MM.1S (cell line): ENCODE data around the gene NUTM2F.

Experiments
- DNase-seq: peaks from one replicate; pipeline ENCODE4 v3.0.0-alpha.2; 2015
- H2AFZ ChIP-seq: fragments of 300-600 bp; sonication (generic); 2 replicates; pipeline ENCODE4 v1.6.0; 2016; ENCODE audit warnings: antibody characterized with exemption, low read length
- H3F3A ChIP-seq: fragments of 300-600 bp; sonication (generic); 2 replicates; pipeline ENCODE4 v1.6.1; 2016; ENCODE audit warnings: mild to moderate bottlenecking, antibody characterized with exemption, low read length, moderate library complexity, mixed read lengths; ENCODE audit not compliant: insufficient read depth
- H3K27ac ChIP-seq: fragments of 300-600 bp; sonication (generic); 2 replicates; pipeline ENCODE4 v1.5.1; 2016; ENCODE audit warnings: mild to moderate bottlenecking, low read length
- H3K27me3 ChIP-seq: fragments of 300-600 bp; sonication (generic); replicated peaks from 2 replicates; pipeline ENCODE4 v1.6.0; 2016; ENCODE audit warnings: low read length; ENCODE audit not compliant: insufficient read depth
- H3K36me3 ChIP-seq: fragments of 300-600 bp; sonication (generic); replicated peaks from 2 replicates; pipeline ENCODE4 v1.6.1; 2016; ENCODE audit warnings: mild to moderate bottlenecking, low read length, mixed read lengths; ENCODE audit not compliant: insufficient read depth
- H3K4me1 ChIP-seq: fragments of 300-600 bp; sonication (generic); 2 replicates; pipeline ENCODE4 v1.6.1; 2016; ENCODE audit warnings: low read length, mixed read lengths
- H3K4me2 ChIP-seq: fragments of 300-600 bp; sonication (generic); 2 replicates; pipeline ENCODE4 v1.6.0; 2016; ENCODE audit warnings: low read depth, low read length
- H3K4me3 ChIP-seq: fragments of 300-600 bp; sonication (generic); 2 replicates; pipeline ENCODE4 v1.5.1; 2016; ENCODE audit warnings: low read length, mixed read lengths
- H3K79me2 ChIP-seq: fragments of 300-600 bp; sonication (generic); 2 replicates; pipeline ENCODE4 v1.6.1; 2016; ENCODE audit warnings: mixed run types, low read length, mixed read lengths
- H3K9ac ChIP-seq: fragments of 300-600 bp; sonication (generic); 2 replicates; pipeline ENCODE4 v1.6.1; 2016; ENCODE audit warnings: low read length, mixed read lengths
- H3K9me2 ChIP-seq: fragments of 300-600 bp; sonication (generic); replicated peaks from 2 replicates; pipeline ENCODE4 v1.6.1; 2016; ENCODE audit warnings: mild to moderate bottlenecking, low read length, mixed read lengths; ENCODE audit not compliant: insufficient read depth
- H3K9me3 ChIP-seq: fragments of 300-600 bp; sonication (generic); replicated peaks from 2 replicates; pipeline ENCODE4 v1.6.1; 2016; ENCODE audit warnings: mild to moderate bottlenecking, low read length, mixed read lengths; ENCODE audit not compliant: insufficient read depth
- H4K20me1 ChIP-seq: fragments of 300-600 bp; sonication (generic); 2 replicates; pipeline ENCODE4 v1.6.1; 2016; ENCODE audit warnings: mild to moderate bottlenecking, low read length, moderate library complexity, mixed read lengths; ENCODE audit not compliant: insufficient read depth
- EZH2 ChIP-seq: fragments of 300-600 bp; sonication (generic); optimal IDR thresholded peaks from 2 replicates; pipeline ENCODE3; 2017; ENCODE audit warnings: low read depth, mild to moderate bottlenecking, antibody characterized with exemption, low read length, mixed read lengths
- EZH2phosphoT487 ChIP-seq: fragments of 300-600 bp; sonication (generic); IDR thresholded peaks from 2 replicates; pipeline ENCODE4 v1.6.1; 2018; ENCODE audit warnings: antibody characterized with exemption, low read length
- TF ChIP-seq, protein P1 (sequence below): fragments of 300-600 bp; sonication (generic); IDR thresholded peaks from 2 replicates; pipeline ENCODE4 v1.5.1; 2016; ENCODE audit warnings: antibody characterized with exemption, low read length, mixed read lengths

NUTM2F gene

DNA sequence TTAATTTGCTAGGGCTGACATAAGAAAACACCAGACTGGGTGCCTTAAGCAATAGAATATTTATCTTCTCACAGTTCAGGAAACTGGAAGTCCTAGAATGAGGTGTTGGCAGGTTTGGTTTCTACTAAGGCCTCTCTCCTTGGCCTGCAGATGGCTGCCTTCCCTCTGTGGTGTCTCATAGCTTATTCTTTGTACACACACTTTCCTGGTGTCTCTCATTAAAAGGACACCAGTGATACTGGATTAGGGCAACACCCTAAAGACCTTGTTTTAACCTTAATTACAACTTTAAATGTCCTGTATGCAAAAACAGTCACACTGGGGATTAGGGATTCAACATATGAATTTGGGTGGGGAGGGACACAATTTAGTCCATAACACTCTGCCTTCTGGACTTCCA, 25.1 kb downstream of the NUTM2F start:
- Histone ChIP-seq H3K9me3 (no peaks in the 10 kb centered on the region), H3K4me1 (no peaks in the 10 kb centered on the region), H3F3A (no peaks in the 10 kb centered on the region), H3K9me2 (no peaks in the 10 kb centered on the region), H2AFZ (no peak overlapping the region), H3K9ac (no peak overlapping the region), H3K4me3 (no peak overlapping the region), H4K20me1 (no peaks in the 10 kb centered on the region), H3K27me3 (no peaks in the 10 kb centered on the region), H3K4me2 (no peak overlapping the region), H3K36me3 (no peaks in the 10 kb centered on the region), H3K27ac (no peak overlapping the region), H3K79me2 (no peaks in the 10 kb centered on the region)
- TF ChIP-seq EZH2 (no peak), EZH2phosphoT487 (no peak)
- TF ChIP-seq, protein P1, sequence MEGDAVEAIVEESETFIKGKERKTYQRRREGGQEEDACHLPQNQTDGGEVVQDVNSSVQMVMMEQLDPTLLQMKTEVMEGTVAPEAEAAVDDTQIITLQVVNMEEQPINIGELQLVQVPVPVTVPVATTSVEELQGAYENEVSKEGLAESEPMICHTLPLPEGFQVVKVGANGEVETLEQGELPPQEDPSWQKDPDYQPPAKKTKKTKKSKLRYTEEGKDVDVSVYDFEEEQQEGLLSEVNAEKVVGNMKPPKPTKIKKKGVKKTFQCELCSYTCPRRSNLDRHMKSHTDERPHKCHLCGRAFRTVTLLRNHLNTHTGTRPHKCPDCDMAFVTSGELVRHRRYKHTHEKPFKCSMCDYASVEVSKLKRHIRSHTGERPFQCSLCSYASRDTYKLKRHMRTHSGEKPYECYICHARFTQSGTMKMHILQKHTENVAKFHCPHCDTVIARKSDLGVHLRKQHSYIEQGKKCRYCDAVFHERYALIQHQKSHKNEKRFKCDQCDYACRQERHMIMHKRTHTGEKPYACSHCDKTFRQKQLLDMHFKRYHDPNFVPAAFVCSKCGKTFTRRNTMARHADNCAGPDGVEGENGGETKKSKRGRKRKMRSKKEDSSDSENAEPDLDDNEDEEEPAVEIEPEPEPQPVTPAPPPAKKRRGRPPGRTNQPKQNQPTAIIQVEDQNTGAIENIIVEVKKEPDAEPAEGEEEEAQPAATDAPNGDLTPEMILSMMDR: no peak
- DNase-seq: no peak

DNA sequence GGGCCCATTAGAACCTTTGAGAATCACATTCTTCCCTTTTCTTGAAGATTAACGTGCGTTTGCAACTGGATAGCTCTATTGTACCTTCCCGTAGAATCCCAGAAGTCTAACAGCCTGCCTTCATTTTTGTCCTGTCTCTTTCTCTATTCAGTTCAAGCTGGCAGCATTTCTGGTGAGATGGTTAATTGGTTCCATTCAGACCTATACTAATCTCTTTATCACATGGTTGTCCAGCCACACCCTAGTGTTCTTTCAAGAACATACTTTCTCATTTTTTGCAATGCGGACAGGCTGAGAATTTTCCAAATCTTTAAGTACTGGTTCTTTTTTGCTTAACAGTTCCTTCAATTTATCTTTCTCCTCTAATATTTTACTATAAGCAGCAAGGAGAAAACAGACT, 26.0 kb downstream of the NUTM2F start:
- no peak overlapping the region for H3K4me2 ChIP-seq
- no peak overlapping the region for H3K4me3 ChIP-seq
- no peaks in the 10 kb centered on the region for H3K9me3 ChIP-seq
- no peaks in the 10 kb centered on the region for H3F3A ChIP-seq
- no peak for DNase-seq
- H3K4me1 ChIP-seq: no peaks in the 10 kb centered on the region
- H3K9ac ChIP-seq: no peak overlapping the region
- H4K20me1 ChIP-seq: no peaks in the 10 kb centered on the region
- no peaks in the 10 kb centered on the region for H3K27me3 ChIP-seq
- H3K36me3 ChIP-seq: no peaks in the 10 kb centered on the region
- no peak overlapping the region for H3K27ac ChIP-seq
- H3K9me2 ChIP-seq: no peaks in the 10 kb centered on the region
- TF ChIP-seq EZH2phosphoT487 (no peak), EZH2 (no peak)
- TF ChIP-seq, protein P1: no peak
- H3K79me2 ChIP-seq: no peaks in the 10 kb centered on the region
- H2AFZ ChIP-seq: no peak overlapping the region

DNA sequence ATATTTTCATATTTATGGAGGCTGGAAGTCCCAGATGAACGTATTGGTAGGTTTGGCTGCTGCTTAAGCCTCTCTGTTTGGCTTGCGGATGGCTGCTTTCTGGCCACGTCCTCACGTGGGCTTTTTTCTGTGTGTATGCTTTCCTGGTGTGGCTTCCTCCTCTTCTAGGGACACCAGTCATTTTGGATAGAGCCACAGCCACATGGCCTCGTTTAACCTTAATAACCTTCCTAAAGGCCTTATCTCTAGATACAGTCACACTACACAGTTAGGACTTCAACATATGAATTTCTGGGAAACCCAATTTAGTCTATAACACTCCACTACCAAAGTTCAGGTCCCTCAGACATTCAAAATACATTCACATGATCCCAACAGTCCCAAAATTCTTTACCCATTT, 26.9 kb downstream of the NUTM2F start:
- no peaks in the 10 kb centered on the region for H3K9me2 ChIP-seq
- H4K20me1 ChIP-seq: no peaks in the 10 kb centered on the region
- H3K27ac ChIP-seq: no peak overlapping the region
- no peak for TF ChIP-seq EZH2phosphoT487
- no peaks in the 10 kb centered on the region for H3K9me3 ChIP-seq
- H2AFZ ChIP-seq: no peak overlapping the region
- no peak overlapping the region for H3K9ac ChIP-seq
- no peaks in the 10 kb centered on the region for H3K79me2 ChIP-seq
- H3K4me2 ChIP-seq: no peak overlapping the region
- no peaks in the 10 kb centered on the region for H3K4me1 ChIP-seq
- no peak overlapping the region for H3K4me3 ChIP-seq
- DNase-seq: no peak
- no peaks in the 10 kb centered on the region for H3F3A ChIP-seq
- H3K27me3 ChIP-seq: no peaks in the 10 kb centered on the region
- H3K36me3 ChIP-seq: no peaks in the 10 kb centered on the region

DNA sequence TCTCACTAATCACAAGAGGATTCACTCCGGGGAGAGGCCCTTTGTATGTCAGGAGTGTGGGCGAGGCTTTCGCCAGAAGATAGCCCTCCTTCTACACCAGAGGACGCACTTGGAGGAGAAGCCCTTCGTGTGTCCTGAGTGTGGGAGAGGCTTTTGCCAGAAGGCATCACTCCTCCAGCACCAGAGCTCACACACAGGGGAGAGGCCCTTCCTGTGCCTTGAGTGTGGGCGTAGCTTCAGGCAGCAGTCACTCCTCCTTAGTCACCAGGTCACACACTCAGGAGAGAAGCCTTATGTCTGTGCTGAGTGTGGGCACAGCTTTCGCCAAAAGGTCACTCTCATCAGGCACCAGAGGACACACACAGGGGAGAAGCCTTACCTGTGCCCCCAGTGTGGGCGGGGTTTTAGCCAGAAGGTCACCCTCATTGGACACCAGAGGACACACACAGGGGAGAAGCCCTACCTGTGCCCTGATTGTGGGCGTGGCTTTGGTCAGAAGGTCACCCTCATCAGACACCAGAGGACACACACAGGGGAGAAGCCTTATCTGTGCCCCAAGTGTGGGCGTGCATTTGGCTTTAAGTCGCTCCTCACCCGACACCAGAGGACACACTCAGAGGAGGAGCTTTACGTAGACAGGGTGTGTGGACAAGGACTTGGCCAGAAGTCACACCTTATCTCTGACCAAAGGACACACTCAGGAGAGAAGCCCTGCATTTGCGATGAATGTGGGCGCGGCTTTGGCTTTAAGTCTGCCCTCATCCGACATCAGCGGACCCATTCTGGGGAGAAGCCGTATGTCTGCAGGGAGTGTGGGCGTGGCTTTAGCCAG, 27.8 kb downstream of the NUTM2F start:
- H4K20me1 ChIP-seq: no peaks in the 10 kb centered on the region
- no peaks in the 10 kb centered on the region for H3K79me2 ChIP-seq
- H3K4me2 ChIP-seq: no peak overlapping the region
- no peak overlapping the region for H2AFZ ChIP-seq
- H3K36me3 ChIP-seq: no peaks in the 10 kb centered on the region
- no peaks in the 10 kb centered on the region for H3K27me3 ChIP-seq
- no peaks in the 10 kb centered on the region for H3K9me3 ChIP-seq
- DNase-seq: no peak
- H3K4me3 ChIP-seq: no peak overlapping the region
- H3K27ac ChIP-seq: no peak overlapping the region
- H3K4me1 ChIP-seq: no peaks in the 10 kb centered on the region
- TF ChIP-seq EZH2phosphoT487 (no peak), EZH2 (no peak)
- TF ChIP-seq, protein P1: no peak
- no peaks in the 10 kb centered on the region for H3K9me2 ChIP-seq
- H3K9ac ChIP-seq: no peak overlapping the region
- no peaks in the 10 kb centered on the region for H3F3A ChIP-seq
